Measurements from ENCODE around the gene ASMT. TPM values are rescaled to one million over a fixed set of nuclear protein-coding genes. Genes with fewer than 3 reads are reported as not detected.
A peak's percentile ranks its signal among the peaks of the same experiment; 100 is the strongest.
"Not testable (repeated sequence)": the region's sequence is repeated elsewhere in the genome, so short reads cannot be mapped to it uniquely, and the experiment has no call there.

The ASMT gene
- total and polyA plus RNA-seq, 7 donors: 0.14 to 0.99 TPM; not detected in 5

DNA sequence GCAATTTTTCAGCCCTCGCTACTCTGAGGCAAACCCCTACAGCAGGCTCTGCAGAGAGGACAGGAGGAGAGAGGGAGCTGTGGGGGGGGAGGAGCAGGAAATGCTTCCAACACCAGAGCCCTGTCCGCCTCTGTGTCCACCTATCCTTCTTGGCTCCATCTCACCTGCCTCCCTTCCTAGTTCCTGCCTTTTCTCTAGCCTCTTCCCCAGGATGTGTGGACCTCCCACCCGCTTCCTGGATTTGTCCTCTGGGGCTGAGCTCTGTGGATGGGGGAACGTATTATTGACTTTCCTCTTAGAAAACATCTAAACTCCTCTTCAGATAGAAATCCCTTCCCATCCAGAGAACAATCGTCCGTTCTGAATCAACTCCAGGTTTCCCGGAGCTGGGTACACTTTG lies 14.4 kb downstream of the ASMT start:
- Histone ChIP-seq H3K4me3 (no peak overlapping the region), H3K36me3 (ENCODE audit: insufficient read depth in 1 of 2, low read depth in 1 of 2) (no peaks in the 10 kb centered on the region), H3K27ac (no peak overlapping the region), H3K27me3 (ENCODE audit: insufficient read depth in 3 of 3, low read length in 2 of 3) (no peaks in the 10 kb centered on the region), H3K9me3 (no peaks in the 10 kb centered on the region), H3K4me1 (no peaks in the 10 kb centered on the region)
- no peak for TF ChIP-seq CTCF (IDR thresholded peaks at IDR 0.05)
- intact Hi-C loops (cut with DNase I): no loop called here
- DNase-seq (no peak), ATAC-seq (no peak)
- 70 to 78% (median 76%) methylated on average over 6 to 7 of the region's 7 CpGs for WGBS, 3 donors

- peaks cover 9% of the 10 kb centered on the region for H3K9me3 ChIP-seq
- ATAC-seq (no peak), DNase-seq (no peak)
- no peak overlapping the region for H3K27ac ChIP-seq
- intact Hi-C loops (cut with DNase I): loop anchor here (5.0 to 10.0 kb wide), 2 partner anchors 946 to 1169 kb away; no protein-coding TSS in a partner anchor
- H3K27me3 ChIP-seq (ENCODE audit: insufficient read depth in 3 of 3, low read length in 2 of 3): peaks cover 0 to 18% (median 0%) of the 10 kb centered on the region in 3 donors
- no peaks in the 10 kb centered on the region for H3K36me3 ChIP-seq (ENCODE audit: insufficient read depth in 1 of 2, low read depth in 1 of 2)
- no peak for TF ChIP-seq CTCF (IDR thresholded peaks at IDR 0.05)
- no peaks in the 10 kb centered on the region for H3K4me1 ChIP-seq
- no peak overlapping the region for H3K4me3 ChIP-seq
Measured at GRCh38 chrX:1646009-1646408, 31.1 kb downstream of the ASMT start.

- H3K27me3 ChIP-seq (ENCODE audit: insufficient read depth in 3 of 3, low read length in 2 of 3): peaks cover 0 to 18% (median 0%) of the 10 kb centered on the region in 3 donors
- no peak for TF ChIP-seq CTCF (IDR thresholded peaks at IDR 0.05)
- 16 to 23% (median 20%) methylated on average over 8 of the region's 8 CpGs for whole genome bisulfite sequencing, 3 donors
- no peak for DNase-seq
- H3K4me1 ChIP-seq: no peaks in the 10 kb centered on the region
- peaks cover 9% of the 10 kb centered on the region for H3K9me3 ChIP-seq
- ATAC-seq: no peak
- H3K4me3 ChIP-seq: no peak overlapping the region
- intact Hi-C loops (cut with DNase I): loop anchor here (5.0 to 10.0 kb wide), 2 partner anchors 943 to 1165 kb away; no protein-coding TSS in a partner anchor
- H3K36me3 ChIP-seq (ENCODE audit: insufficient read depth in 1 of 2, low read depth in 1 of 2): no peaks in the 10 kb centered on the region
- no peak overlapping the region for H3K27ac ChIP-seq
Measured at GRCh38 chrX:1649621-1650020, 34.8 kb downstream of the ASMT start.

- H3K36me3 ChIP-seq (ENCODE audit: insufficient read depth in 1 of 2, low read depth in 1 of 2); DNase-seq; H3K4me1 ChIP-seq; intact Hi-C loops (cut with DNase I); H3K9me3 ChIP-seq; H3K27ac ChIP-seq; ATAC-seq; H3K4me3 ChIP-seq: not testable (repeated sequence)
- H3K27me3 ChIP-seq (ENCODE audit: insufficient read depth in 3 of 3, low read length in 2 of 3): peaks cover 0 to 18% (median 0%) of the 10 kb centered on the region in 3 donors
- TF ChIP-seq CTCF (IDR thresholded peaks at IDR 0.05): peak; percentile 63
- whole genome bisulfite sequencing, 3 donors: 61 to 64% (median 61%) methylated on average over 25 of the region's 25 CpGs
Measured at GRCh38 chrX:1652011-1652811, 37.4 kb downstream of the ASMT start.

Measured in psoas muscle (tissue), 8 donors.